Stimulated activated CD4-positive, alpha-beta T cell treated with anti-CD3 and anti-CD28 coated beads, Interleukin-2, amount 100 ng/mL, for 48 hours (primary cell): ENCODE results near the gene DCAF17.
"Not testable (repeated sequence)": the region's sequence is repeated elsewhere in the genome, so short reads cannot be mapped to it uniquely, and the experiment has no call there.

Source experiments
- DNase-seq, 2 donors: peaks; one replicate each; pipeline ENCODE4 v3.0.0-alpha.2; 2020

Gene DCAF17

GRCh38 chr2:171411791-171412483 lies 22.1 kb upstream of the DCAF17 start:
- no peak for DNase-seq

- DNase-seq = no peak
Observed at GRCh38 chr2:171412571-171413175, 21.4 kb upstream of the DCAF17 start.

- DNase-seq = not testable (repeated sequence)
Observed at GRCh38 chr2:171414645-171415044, 19.4 kb upstream of the DCAF17 start.

GRCh38 chr2:171416009-171416926 lies 17.8 kb upstream of the DCAF17 start:
- DNase-seq = peak; percentile 70 to 77

GRCh38 chr2:171419333-171419732 lies 14.7 kb upstream of the DCAF17 start:
- no peak for DNase-seq

- no peak for DNase-seq
Observed at GRCh38 chr2:171420728-171421563, 13.1 kb upstream of the DCAF17 start.

- DNase-seq = not testable (repeated sequence)
Observed at GRCh38 chr2:171422710-171423495, 11.1 kb upstream of the DCAF17 start.

- DNase-seq = no peak
Observed at GRCh38 chr2:171430516-171431410, 3.3 kb upstream of the DCAF17 start.

GRCh38 chr2:171431677-171432167 lies 2.3 kb upstream of the DCAF17 start:
- no peak for DNase-seq

GRCh38 chr2:171432206-171432968 lies 1.6 kb upstream of the DCAF17 start:
- no peak for DNase-seq

GRCh38 chr2:171432969-171433762 lies 860 bp upstream of the DCAF17 start:
- DNase-seq = peak; percentile 23 to 37

- no peak for DNase-seq
Observed at GRCh38 chr2:171433763-171434012, 338 bp upstream of the DCAF17 start, which contains the start of gene METTL8. Gene METTL8, minus strand, starts transcription at chr2:171433990. Its CDS starts 41,805 bp downstream, at chr2:171392185.

- DNase-seq = no peak
Observed at GRCh38 chr2:171436307-171436706, 2.3 kb downstream of the DCAF17 start.

GRCh38 chr2:171441470-171441869 lies 7.4 kb downstream of the DCAF17 start:
- no peak for DNase-seq

- no peak for DNase-seq
Observed at GRCh38 chr2:171447675-171448074, 13.6 kb downstream of the DCAF17 start.

- DNase-seq = no peak
Observed at GRCh38 chr2:171451074-171451473, 17.0 kb downstream of the DCAF17 start.

- DNase-seq = no peak
Observed at GRCh38 chr2:171452773-171453172, 18.7 kb downstream of the DCAF17 start.

- no peak for DNase-seq
Observed at GRCh38 chr2:171459498-171459897, 25.5 kb downstream of the DCAF17 start.

- DNase-seq = no peak
Observed at GRCh38 chr2:171460537-171460936, 26.5 kb downstream of the DCAF17 start.
